Activated T-helper 17 cell treated with anti-CD3 and anti-CD28 coated beads, Interleukin-2, amount 50 U/mL, for 72 hours (primary cell): ENCODE results near the gene YPEL4. TPM values are rescaled to one million over a fixed set of nuclear protein-coding genes. Genes with fewer than 3 reads are reported as not detected.
"Not testable (repeated sequence)": the region's sequence is repeated elsewhere in the genome, so short reads cannot be mapped to it uniquely, and the experiment has no call there.

Experiments used
- ATAC-seq: fragments of 150-1000 bp; cut with Tn5 transposase; replicated peaks from 2 replicates; pipeline ENCODE4 v1.10.0; 2021; ENCODE audit warnings: mild to moderate bottlenecking, moderate library complexity
- H3K27ac Mint-ChIP-seq: one replicate; pipeline ENCODE4 v1.8.0; 2022; ENCODE audit warnings: mixed read lengths
- H3K27me3 Mint-ChIP-seq: one replicate; pipeline ENCODE4 v1.8.0; 2022; ENCODE audit warnings: mixed read lengths
- H3K36me3 Mint-ChIP-seq: one replicate; pipeline ENCODE4 v1.8.0; 2022; ENCODE audit warnings: low read depth, mild to moderate bottlenecking, mixed read lengths
- H3K4me1 Mint-ChIP-seq: one replicate; pipeline ENCODE4 v1.8.0; 2022; ENCODE audit warnings: mixed read lengths
- H3K4me3 Mint-ChIP-seq: one replicate; pipeline ENCODE4 v1.8.0; 2022; ENCODE audit warnings: mild to moderate bottlenecking, mixed read lengths
- H3K9me3 Mint-ChIP-seq: one replicate; pipeline ENCODE4 v1.8.0; 2022; ENCODE audit warnings: mixed read lengths
- total RNA-seq, 2 donors: library from RNA; stranded (reverse); gene quantifications; one replicate each; pipeline ENCODE4 v1.2.3, GENCODE V29; 2022

Gene YPEL4
- total RNA-seq, 2 donors from 2014 or later: 1.5 TPM; not detected in 1

DNA sequence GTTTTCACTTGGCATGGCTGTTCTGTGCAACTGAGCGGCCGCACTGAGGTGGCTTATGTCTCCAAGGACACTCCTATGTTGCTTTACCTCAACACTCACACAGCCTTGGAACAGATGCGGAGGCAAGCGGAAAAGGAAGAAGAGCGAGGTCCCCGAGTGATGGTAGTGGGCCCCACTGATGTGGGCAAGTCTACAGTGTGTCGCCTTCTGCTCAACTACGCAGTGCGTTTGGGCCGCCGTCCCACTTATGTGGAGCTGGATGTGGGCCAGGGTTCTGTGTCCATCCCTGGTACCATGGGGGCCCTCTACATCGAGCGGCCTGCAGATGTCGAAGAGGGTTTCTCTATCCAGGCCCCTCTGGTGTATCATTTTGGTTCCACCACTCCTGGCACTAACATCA is 10.0 kb upstream of the YPEL4 start:
- Mint-ChIP-seq H3K4me1 (peaks cover 11% of the 10 kb centered on the region), H3K27me3 (no peaks in the 10 kb centered on the region), H3K36me3 (peaks cover 52% of the 10 kb centered on the region), H3K4me3 (peak overlapping the region; percentile 95), H3K9me3 (no peaks in the 10 kb centered on the region), H3K27ac (no peak overlapping the region)
- ATAC-seq: no peak

DNA sequence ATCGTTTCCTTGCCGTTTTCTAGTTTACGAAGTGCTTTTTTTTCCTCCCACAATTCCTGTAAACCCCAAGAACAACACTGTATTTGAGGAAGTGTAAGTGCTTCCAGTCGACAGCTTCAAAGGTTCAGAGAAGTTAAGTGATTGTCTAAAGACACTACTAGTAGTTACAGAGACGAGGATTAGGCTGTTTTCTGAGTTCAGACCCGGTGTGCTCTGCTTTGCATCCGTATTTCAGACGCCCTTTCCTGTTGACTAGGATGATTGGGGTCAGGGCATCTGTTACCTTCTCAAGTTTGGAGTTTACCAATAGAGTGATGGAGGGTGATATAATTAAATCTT is 8.3 kb upstream of the YPEL4 start:
- peak overlapping the region; percentile 95 for H3K4me3 Mint-ChIP-seq
- no peak for ATAC-seq
- peak overlapping the region; percentile 95 for H3K27ac Mint-ChIP-seq
- peaks cover 11% of the 10 kb centered on the region for H3K4me1 Mint-ChIP-seq
- H3K36me3 Mint-ChIP-seq: peaks cover 52% of the 10 kb centered on the region
- no peaks in the 10 kb centered on the region for H3K27me3 Mint-ChIP-seq
- no peaks in the 10 kb centered on the region for H3K9me3 Mint-ChIP-seq

DNA sequence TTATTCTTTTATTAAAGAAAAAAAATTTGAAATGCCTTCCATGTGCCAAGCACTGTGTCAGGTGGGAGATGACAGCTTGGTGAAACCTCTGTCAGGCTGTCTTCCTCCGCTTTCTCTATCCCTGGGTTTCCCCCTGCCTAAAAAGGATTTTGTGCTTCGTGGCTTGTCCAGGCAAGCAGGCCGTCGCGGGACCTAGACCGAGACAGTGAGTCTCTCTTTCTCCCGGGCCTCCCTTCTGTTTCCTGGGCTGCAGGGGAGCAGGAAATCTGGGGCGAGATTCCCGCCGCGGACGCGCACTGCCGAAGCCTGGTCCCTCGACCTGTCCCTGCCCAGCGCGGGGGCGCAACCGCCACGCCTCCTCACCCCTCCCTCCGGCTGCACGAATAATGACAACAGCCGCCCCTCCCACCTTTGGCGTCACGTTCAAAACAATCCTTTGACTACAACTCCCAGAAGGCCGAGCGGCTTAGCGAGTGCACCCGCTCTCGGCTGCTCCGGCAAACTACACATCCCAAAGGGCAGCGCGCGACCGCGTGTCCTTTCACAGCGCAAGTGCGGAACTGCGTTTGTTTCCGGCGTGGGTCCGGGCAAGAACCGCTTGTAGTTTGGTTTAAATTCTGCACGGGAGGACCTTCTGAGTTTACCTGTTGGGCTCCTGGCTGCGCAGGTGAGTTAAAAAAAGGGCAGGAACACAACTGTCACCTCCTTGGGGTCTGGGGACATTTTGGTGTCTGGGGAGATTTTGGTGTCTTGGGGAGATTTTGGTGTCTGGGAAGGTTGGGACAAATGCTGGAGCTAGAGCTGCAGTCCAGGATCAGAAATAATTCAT is 7.7 kb upstream of the YPEL4 start, which contains the start of gene CLP1:
Gene CLP1, plus strand, starts transcription at position 569 of the 829 bp plus-strand sequence. CDS start 1,715 bp downstream, outside the sequence.
- Mint-ChIP-seq H3K36me3 (peaks cover 46% of the 10 kb centered on the region), H3K27me3 (no peaks in the 10 kb centered on the region), H3K27ac (peak within 1 kb of the TSS; percentile 95), H3K9me3 (no peaks in the 10 kb centered on the region), H3K4me1 (peaks cover 11% of the 10 kb centered on the region), H3K4me3 (peak within 1 kb of the TSS; percentile 95)
- peak; percentile 98 for ATAC-seq

DNA sequence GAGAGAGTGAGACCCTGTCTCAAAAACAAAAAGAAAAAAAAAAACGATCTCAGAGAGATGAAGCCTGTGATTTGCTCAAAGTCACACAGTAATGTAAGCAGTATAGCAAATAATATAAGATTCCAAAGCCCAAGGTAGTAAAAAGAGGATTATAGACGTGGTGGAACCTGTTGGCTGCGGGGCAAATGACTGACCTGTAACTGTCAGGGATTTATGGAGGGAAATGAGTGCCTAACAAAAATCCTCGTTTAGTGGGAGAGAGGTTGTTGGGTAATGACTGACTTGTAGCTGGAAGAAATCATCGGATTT is 7.1 kb upstream of the YPEL4 start:
- H3K36me3 Mint-ChIP-seq: peaks cover 40% of the 10 kb centered on the region
- no peaks in the 10 kb centered on the region for H3K27me3 Mint-ChIP-seq
- peak overlapping the region; percentile 95 for H3K4me3 Mint-ChIP-seq
- no peaks in the 10 kb centered on the region for H3K9me3 Mint-ChIP-seq
- H3K27ac Mint-ChIP-seq: peak overlapping the region; percentile 95
- ATAC-seq: no peak
- peaks cover 11% of the 10 kb centered on the region for H3K4me1 Mint-ChIP-seq

DNA sequence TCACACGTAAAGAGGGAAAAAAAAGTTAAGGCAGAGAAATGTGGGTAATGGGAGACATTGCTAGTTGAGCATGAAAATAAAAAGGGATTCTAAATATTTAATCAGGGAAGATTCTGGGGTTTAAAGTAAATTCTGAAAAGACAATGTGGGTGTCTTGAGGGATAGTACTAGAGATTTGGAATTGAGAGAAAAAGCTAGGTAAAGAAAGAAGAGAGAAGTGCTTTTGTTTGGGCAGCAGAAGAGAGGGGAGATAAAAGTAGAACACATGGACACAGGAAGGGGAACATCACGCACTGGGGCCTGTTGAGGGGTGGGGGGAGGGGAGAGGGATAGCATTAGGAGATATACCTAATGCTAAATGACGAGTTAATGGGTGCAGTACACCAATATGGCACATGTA is 3.5 kb upstream of the YPEL4 start:
- Mint-ChIP-seq H3K4me3 (peak overlapping the region; percentile 28), H3K27ac (no peak overlapping the region), H3K4me1 (peaks cover 10% of the 10 kb centered on the region)

DNA sequence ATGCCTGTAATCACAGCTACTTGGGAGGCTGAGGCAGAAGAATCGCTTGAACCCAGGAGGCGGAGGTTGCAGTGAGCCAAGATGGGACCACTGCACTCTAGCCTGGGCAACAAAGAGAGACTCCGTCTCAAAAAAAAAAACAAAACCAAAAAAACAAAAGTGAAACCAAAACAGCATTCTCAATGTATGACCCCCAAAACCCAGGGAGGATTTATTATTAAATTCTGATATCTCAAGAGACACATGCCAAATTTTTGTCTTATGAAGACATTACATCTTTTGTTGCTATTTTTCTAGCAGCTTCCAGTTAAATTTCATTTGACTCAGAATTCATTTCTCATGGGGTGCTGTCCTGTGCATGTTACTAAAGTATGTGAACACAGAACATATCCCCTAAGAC is 3.0 kb upstream of the YPEL4 start:
- ATAC-seq: no peak
- Mint-ChIP-seq H3K27me3 (peaks cover 11% of the 10 kb centered on the region), H3K4me3 (peak overlapping the region; percentile 28), H3K4me1 (peaks cover 7% of the 10 kb centered on the region), H3K27ac (no peak overlapping the region), H3K9me3 (no peaks in the 10 kb centered on the region), H3K36me3 (peaks cover 3% of the 10 kb centered on the region)

More for the DNA sequence above, 3.5 kb upstream of the YPEL4 start:
- Mint-ChIP-seq H3K36me3 (peaks cover 7% of the 10 kb centered on the region), H3K27me3 (peaks cover 6% of the 10 kb centered on the region), H3K9me3 (no peaks in the 10 kb centered on the region)
- ATAC-seq: no peak

DNA sequence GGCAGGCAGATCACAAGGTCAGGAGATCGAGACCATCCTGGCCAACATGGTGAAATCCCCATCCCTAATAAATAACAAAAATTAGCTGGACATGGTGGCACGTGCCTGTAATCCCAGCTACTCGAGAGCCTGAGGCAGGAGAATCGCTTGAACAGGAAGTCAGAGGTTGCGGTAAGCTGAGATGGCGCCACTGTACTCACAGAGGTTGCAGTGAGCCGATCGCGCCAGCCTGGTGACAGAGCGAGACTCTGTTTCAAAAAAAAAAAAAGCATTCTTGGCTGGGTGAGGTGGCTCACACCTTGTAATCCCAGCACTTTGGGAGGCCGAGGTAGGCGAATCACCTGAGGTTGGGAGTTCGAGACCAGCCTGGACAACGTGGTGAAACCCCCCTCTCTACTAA is 2.5 kb upstream of the YPEL4 start:
- not testable (repeated sequence) for H3K4me1 Mint-ChIP-seq, H3K27ac Mint-ChIP-seq, H3K9me3 Mint-ChIP-seq, ATAC-seq, H3K36me3 Mint-ChIP-seq
- Mint-ChIP-seq H3K4me3 (peak overlapping the region; percentile 28), H3K27me3 (peaks cover 16% of the 10 kb centered on the region)

DNA sequence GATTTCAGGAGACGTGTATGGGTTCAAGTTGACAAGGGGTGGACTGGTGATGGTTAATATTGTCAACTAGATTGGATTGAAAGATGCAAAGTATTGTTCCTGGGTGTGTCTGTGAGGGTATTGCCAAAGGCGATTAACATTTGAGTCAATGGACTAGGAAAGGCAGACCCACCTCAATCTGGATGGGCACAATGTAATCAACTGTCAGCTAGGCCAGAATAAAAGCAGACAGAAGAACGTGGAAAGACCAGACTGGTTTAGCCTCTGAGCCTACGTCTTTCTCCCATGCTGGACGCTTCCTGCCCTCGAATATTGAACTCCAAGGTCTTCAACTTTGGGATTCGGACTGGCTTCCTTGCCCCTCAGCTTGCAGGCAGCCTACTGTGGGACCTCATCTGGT is 1.7 kb upstream of the YPEL4 start:
- Mint-ChIP-seq H3K27me3 (peaks cover 24% of the 10 kb centered on the region), H3K4me3 (no peak overlapping the region), H3K9me3 (no peaks in the 10 kb centered on the region), H3K36me3 (no peaks in the 10 kb centered on the region), H3K27ac (no peak overlapping the region), H3K4me1 (peaks cover 9% of the 10 kb centered on the region)
- no peak for ATAC-seq

DNA sequence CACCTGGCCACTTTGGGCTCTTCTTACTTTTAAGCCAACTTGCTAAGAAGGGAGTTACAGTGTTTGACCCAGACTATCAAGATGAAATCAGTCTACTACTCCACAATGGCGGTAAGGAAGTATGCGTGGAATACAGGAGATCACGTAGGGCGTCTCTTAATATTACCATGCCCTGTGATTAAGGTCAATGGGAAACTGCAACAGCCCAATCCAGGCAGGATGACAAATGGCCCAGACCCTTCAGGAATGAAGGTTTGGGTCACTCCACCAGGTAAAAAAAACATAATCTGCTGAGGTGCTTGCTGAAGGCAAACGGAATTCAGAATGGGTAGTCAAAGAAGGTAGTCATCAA is 1.0 kb upstream of the YPEL4 start:
- H3K27ac Mint-ChIP-seq: no peak overlapping the region
- H3K9me3 Mint-ChIP-seq: no peaks in the 10 kb centered on the region
- H3K4me3 Mint-ChIP-seq: no peak overlapping the region
- H3K36me3 Mint-ChIP-seq: no peaks in the 10 kb centered on the region
- H3K27me3 Mint-ChIP-seq: peaks cover 31% of the 10 kb centered on the region
- H3K4me1 Mint-ChIP-seq: peaks cover 11% of the 10 kb centered on the region
- ATAC-seq: no peak

DNA sequence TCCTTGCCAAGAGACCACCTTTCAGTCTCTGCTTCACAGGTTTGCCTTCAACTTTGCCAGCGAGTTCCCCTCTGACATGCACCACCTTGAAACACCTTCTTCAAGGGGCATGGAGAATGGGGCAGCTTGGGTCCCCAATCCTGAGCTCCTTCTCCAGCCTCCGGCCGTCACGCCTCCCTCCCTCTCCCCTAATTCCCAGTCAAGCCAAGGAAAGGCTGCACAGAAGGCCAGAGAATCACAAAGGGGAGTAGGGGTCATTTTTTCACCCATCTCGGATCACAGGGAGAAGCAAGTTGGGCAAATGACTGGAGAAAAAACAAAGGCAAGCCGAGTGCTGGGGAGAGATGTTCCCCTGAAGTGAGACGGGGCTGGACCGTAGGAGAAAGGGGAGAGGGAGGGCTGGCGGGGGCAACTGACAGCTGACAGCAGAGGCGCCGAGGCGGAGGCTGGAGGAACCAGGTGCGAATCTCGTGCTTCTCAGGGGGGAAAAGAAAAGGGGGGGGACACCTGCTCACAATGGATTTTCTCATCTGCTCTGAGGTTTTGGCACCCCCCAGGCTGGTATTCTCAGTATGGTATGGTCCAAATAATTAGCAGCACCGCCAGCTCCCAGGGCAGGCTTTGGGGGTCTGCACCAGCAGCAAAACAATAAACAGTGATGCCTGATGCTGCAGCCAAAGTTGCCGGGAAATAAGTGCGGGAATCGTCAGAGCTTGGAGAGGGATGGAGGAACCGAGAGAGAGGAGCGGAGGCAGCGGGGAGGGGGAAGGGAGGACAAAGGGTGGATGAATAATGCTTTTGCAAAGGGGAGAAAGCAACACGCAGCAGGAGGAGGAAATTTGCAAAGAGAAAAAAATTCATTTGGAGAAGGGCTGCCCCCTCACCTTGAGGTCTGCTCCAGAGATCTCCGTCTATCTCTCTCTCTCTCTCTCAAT is 644 bp downstream of the YPEL4 start:
- Mint-ChIP-seq H3K27ac (peak overlapping the region; percentile 21), H3K4me1 (peaks cover 11% of the 10 kb centered on the region)
- ATAC-seq: peak; percentile 40

DNA sequence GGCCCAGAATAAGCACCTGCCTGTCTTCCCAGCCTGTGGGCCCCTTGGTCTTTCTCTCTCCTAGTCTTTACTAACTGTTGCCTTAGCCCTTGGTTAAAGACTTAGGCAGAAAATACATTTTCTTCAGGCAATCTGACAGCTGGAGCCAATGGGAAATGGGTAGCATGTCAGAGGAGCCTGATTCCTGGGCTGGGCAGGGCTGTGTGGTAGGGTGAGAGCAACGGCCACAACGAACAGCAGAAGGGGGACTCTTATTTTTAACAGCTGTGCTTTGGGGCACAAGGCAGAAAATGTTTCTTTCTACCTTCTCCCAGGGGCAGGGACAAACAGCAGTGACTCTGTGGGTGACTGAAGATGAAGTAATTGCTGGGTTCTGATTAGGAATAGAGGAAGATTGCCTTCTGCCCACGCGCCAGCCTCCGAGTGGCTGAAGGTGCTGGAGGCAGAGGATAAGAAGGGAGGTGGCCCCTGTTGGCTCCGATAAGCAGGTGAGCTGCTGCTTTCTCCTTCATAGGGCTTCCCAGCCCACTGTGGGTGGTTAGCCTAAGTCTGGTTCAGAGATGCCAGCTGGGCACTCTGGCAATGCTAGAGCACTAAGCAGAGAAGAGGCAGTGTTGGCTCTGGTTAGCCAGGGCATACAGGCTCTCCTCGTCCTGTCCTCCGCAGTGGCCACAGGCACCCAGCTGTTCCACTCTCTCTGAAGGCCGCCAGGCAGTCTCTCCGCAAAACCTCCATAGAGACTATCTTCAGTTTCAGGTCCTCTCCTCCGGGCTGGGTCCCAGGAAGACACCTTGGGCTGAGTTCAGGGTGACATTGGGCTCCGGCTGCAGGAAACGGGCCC is 1.5 kb downstream of the YPEL4 start:
- Mint-ChIP-seq H3K36me3 (no peaks in the 10 kb centered on the region), H3K4me3 (peak overlapping the region; percentile 64), H3K9me3 (no peaks in the 10 kb centered on the region), H3K27me3 (peaks cover 34% of the 10 kb centered on the region), H3K4me1 (peaks cover 11% of the 10 kb centered on the region), H3K27ac (no peak overlapping the region)
- ATAC-seq: no peak

More for the DNA sequence above, 644 bp downstream of the YPEL4 start:
- Mint-ChIP-seq H3K36me3 (no peaks in the 10 kb centered on the region), H3K27me3 (peaks cover 34% of the 10 kb centered on the region), H3K9me3 (no peaks in the 10 kb centered on the region), H3K4me3 (peak overlapping the region; percentile 64)

DNA sequence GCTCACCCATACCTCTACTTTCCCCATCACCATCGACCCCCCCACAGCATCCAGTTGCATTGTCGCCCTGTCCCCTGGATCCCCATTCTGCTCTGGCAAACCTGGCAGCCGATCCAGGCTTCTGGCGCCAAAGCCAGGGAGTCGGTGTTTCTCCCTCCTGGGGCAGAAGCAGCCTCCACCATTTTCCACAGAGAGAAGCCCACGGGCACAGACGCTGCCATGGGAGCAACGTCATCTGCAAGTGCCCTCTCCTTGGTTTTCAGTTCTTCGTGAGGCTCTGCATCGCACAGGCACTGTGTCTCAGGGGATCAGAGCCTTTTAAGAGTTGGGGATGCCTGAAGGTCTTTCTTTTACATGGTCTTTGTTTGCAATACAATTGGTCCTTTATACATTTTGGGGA is 2.3 kb downstream of the YPEL4 start:
- peak overlapping the region; percentile 64 for H3K4me3 Mint-ChIP-seq
- no peaks in the 10 kb centered on the region for H3K9me3 Mint-ChIP-seq
- H3K27ac Mint-ChIP-seq: no peak overlapping the region
- peaks cover 11% of the 10 kb centered on the region for H3K4me1 Mint-ChIP-seq
- ATAC-seq: no peak
- peaks cover 34% of the 10 kb centered on the region for H3K27me3 Mint-ChIP-seq
- no peaks in the 10 kb centered on the region for H3K36me3 Mint-ChIP-seq

DNA sequence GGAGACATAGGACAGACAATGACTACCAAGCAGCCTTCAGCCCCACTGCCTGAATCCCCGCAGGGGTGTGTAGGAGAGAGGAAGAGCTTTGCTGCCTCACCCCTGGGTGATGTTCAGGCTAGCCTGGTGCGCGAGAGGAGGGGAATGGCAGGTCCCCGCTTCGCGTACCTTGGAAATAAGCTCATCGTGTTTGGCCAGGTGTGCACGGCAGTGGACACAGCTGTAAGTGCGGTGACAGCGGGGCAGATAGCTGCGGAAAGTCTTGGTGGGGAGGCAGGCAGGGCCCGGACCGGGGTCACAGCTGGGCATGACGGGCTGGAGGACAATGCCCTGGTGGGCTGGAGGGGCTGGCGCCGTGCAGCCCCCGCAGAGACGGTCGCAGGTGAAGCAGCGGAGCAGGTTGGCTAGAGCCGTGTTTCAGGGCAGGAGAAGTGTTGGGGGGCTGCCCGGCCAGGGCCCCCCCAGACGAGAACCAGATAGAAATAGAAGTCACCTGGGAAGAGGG is 2.9 kb downstream of the YPEL4 start:
- H3K27me3 Mint-ChIP-seq: peaks cover 34% of the 10 kb centered on the region
- no peaks in the 10 kb centered on the region for H3K9me3 Mint-ChIP-seq
- H3K4me1 Mint-ChIP-seq: peaks cover 11% of the 10 kb centered on the region
- no peak for ATAC-seq
- H3K27ac Mint-ChIP-seq: no peak overlapping the region
- no peaks in the 10 kb centered on the region for H3K36me3 Mint-ChIP-seq
- no peak overlapping the region for H3K4me3 Mint-ChIP-seq

DNA sequence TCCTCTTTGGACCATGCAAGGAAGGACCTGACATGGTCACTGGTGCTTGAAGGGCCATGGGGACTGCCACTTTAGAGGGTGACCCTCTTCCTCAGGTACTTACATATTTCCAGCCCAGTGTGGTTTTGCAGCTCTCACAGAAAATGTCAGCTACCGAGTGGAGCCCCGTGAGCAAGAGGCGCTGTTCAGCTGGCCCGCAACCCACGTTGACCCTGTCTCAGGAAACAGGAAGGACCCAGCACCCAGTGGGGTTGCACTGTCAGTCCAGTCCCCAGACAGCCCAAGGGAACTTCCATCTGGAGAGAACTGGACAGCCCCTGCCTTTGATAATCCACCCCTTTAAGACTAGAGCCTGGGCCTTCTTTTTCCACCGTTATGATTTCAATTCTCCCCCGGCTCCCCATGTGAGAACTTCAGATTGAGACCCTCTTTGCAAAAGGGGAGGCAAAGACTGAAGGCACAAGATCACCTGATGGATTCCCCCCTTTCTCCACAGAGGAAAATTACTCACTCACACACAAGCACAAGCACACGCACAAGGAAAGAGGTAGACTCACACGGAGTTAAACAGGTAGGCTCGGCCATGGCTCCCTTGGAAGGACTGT is 3.4 kb downstream of the YPEL4 start:
- Mint-ChIP-seq H3K4me3 (no peak overlapping the region), H3K4me1 (peaks cover 11% of the 10 kb centered on the region), H3K9me3 (no peaks in the 10 kb centered on the region), H3K36me3 (no peaks in the 10 kb centered on the region), H3K27ac (no peak overlapping the region), H3K27me3 (peaks cover 34% of the 10 kb centered on the region)
- no peak for ATAC-seq
